Thoracic aorta (tissue), 2 donors: ENCODE results near the gene PTPRN2. TPM values are rescaled to one million over a fixed set of nuclear protein-coding genes. Genes with fewer than 3 reads are reported as not detected.

Experiments
- ATAC-seq: fragments of 150-250 bp; one replicate; pipeline ENCODE4 v1.8.0; 2017; ENCODE audit warnings: low read depth; ENCODE audit not compliant: insufficient number of reproducible peaks, low FRiP score
- DNase-seq: peaks from one replicate; pipeline ENCODE4 v3.0.0-alpha.2; 2020; ENCODE audit warnings: low spot score
- H3K27ac ChIP-seq, 2 donors: fragments of 200-600 bp; sonication (generic); 1 replicate in 1 of 2; 2 replicates in 1 of 2; pipeline ENCODE4 v1.5.1; 2016; ENCODE audit warnings: mild to moderate bottlenecking in 2 of 2, moderate library complexity in 2 of 2
- H3K27me3 ChIP-seq: fragments of 200-600 bp; sonication (generic); replicated peaks from 2 replicates; pipeline ENCODE4 v1.6.0; 2016; ENCODE audit warnings: mild to moderate bottlenecking; ENCODE audit not compliant: insufficient read depth
- H3K36me3 ChIP-seq: fragments of 200-600 bp; sonication (generic); one replicate; pipeline ENCODE4 v1.5.1; 2016
- H3K4me1 ChIP-seq, 2 donors: fragments of 200-600 bp; sonication (generic); 1 replicate in 1 of 2; 2 replicates in 1 of 2; pipeline versions ENCODE4 v1.5.1 to v1.6.0; 2016; ENCODE audit warnings: low read depth in 2 of 2, mild to moderate bottlenecking in 1 of 2; ENCODE audit not compliant: control insufficient read depth in 1 of 2
- H3K4me3 ChIP-seq: fragments of 200-600 bp; sonication (generic); 2 replicates; pipeline ENCODE4 v1.5.1; 2016; ENCODE audit warnings: mild to moderate bottlenecking
- H3K9me3 ChIP-seq: fragments of 200-600 bp; sonication (generic); 2 replicates; pipeline ENCODE4 v1.5.1; 2016
- total RNA-seq, 2 donors: library from RNA; depleted of rRNA; stranded (reverse); fragments of >200 nt; gene quantifications; one replicate each; pipeline versions ENCODE4 v1.1.0 to v1.2.3, GENCODE V29; 2016
- TF ChIP-seq, protein P1 (sequence below): fragments of 200-600 bp; sonication (generic); IDR thresholded peaks from one replicate; pipeline ENCODE4 v1.5.1; 2019; ENCODE audit warnings: antibody characterized with exemption

The PTPRN2 gene
- total RNA-seq, 2 donors from 2014 or later, result 2.2 to 3.1 TPM

DNA sequence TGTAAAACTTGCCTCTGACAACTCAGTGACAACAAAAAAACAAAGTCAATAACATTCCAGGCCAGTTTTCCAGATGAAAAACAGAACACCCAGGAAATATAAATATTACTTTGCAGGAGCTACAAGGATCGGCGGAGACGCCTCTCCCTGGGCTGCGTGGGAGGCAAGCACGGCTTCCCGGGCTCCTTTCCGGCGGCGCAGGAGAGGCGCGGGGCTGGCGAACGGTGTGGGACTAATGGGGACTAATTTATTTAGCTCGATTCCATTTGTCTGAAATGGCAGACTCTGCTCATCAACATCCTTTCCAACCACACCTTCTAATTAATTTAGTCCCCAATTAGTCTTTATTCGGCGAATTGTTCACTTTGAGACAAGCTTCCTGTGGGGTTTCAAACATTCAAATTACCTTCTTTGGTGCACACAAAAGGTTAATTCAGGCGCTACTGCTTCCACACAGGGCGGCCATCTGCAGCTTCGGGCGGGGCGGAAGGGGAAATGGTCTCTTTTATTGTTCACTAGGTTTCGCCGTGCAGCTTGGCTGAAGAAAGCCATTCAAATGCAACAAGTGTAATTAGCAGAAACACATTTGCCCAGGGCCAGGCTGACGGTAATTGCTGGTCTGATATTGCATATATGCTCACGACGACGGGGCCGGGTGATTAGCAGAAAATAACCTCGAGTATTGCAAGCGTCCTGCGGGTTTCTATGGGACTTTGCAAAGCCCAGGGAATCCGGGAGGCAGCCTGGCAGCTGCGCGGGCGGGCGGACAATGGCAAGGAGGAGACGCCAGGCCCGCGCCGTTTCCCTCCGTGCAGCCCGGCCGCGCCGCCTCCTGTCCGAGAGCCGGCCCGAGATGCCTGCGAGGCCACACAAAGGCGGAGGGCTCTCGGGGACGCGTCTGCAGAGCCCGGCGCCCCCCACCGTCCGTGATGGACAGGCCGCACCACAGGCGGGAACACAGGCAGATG is 270.1 kb downstream of the PTPRN2 start:
- no peak overlapping the region for H3K27ac ChIP-seq
- ATAC-seq (no peak), DNase-seq (no peak)
- H3K4me3 ChIP-seq, result no peak overlapping the region
- TF ChIP-seq, protein P1, sequence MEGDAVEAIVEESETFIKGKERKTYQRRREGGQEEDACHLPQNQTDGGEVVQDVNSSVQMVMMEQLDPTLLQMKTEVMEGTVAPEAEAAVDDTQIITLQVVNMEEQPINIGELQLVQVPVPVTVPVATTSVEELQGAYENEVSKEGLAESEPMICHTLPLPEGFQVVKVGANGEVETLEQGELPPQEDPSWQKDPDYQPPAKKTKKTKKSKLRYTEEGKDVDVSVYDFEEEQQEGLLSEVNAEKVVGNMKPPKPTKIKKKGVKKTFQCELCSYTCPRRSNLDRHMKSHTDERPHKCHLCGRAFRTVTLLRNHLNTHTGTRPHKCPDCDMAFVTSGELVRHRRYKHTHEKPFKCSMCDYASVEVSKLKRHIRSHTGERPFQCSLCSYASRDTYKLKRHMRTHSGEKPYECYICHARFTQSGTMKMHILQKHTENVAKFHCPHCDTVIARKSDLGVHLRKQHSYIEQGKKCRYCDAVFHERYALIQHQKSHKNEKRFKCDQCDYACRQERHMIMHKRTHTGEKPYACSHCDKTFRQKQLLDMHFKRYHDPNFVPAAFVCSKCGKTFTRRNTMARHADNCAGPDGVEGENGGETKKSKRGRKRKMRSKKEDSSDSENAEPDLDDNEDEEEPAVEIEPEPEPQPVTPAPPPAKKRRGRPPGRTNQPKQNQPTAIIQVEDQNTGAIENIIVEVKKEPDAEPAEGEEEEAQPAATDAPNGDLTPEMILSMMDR, result no peak
- H3K36me3 ChIP-seq, result no peaks in the 10 kb centered on the region
- H3K9me3 ChIP-seq, result no peaks in the 10 kb centered on the region
- no peaks in the 10 kb centered on the region for H3K27me3 ChIP-seq
- no peaks in the 10 kb centered on the region for H3K4me1 ChIP-seq

DNA sequence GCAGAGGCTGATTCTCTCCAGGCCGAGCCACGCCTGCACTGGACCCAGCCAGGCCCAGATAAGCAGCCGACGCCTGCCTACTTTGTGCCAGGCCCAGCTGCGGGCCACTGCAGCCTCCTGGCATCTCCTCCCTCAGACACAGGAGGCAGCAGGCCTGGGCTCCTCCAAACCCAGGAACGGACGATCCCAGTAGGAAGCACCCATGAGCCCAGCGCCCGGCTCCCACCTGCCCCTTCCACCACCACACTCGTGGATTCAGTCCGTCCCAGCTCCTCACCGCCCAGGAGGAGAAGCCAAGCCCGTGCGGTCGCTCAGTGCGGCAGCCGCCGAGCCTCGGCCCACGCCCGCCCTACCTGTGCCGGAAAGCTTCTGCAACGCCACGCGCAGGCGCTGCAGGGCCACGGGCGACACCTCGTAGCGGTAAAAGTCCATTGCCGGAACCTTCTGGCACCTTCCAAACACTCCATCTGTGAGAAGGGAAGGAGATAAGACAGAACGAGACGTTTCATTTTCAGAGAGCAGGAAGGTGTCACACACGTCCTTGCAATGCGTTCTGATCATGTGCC is 271.1 kb downstream of the PTPRN2 start:
- Histone ChIP-seq H3K36me3 (no peaks in the 10 kb centered on the region), H3K9me3 (no peaks in the 10 kb centered on the region), H3K27me3 (no peaks in the 10 kb centered on the region), H3K4me1 (no peaks in the 10 kb centered on the region), H3K4me3 (no peak overlapping the region), H3K27ac (no peak overlapping the region)
- DNase-seq (no peak), ATAC-seq (no peak)
- TF ChIP-seq, protein P1, result no peak

DNA sequence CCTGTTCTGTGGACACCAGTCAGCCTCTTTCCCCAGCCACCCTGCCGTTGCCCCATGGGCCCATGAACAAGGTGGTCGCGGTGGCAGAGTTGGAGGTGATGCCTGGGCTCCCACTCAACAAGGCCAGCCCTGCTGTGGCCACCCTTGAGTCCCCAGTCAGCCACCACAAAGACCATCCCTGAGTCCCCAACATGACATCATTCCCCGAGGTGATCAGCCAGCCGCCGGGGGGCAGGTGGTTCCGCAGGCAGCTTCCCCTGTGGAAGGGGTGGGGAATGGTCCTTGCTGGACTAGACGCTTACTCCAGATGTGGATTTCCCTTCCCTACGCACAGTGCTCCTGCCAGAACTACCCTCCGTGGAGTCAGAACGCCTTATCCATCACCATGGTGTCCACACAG is 271.7 kb downstream of the PTPRN2 start:
- no peak for ATAC-seq
- Histone ChIP-seq H3K4me1 (no peaks in the 10 kb centered on the region), H3K27ac (no peak overlapping the region), H3K36me3 (no peaks in the 10 kb centered on the region), H3K4me3 (no peak overlapping the region), H3K27me3 (no peaks in the 10 kb centered on the region), H3K9me3 (no peaks in the 10 kb centered on the region)
- no peak for DNase-seq
- TF ChIP-seq, protein P1, result no peak

DNA sequence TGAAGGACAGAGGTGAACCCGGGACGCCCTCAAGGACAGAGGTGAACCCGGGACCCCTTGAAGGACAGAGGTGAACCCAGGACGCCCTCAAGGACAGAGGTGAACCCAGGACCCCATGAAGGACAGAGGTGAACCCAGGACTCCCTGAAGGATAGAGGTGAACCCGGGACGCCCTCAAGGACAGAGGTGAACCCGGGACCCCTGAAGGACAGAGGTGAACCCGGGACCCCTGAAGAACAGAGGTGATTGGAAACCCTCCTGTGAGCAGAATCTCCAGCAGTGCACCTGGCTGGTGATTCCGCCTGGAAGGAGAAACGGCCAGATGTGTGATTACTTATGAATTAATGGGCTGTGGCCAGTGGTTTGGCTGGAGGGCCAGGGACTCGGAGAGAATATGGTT is 272.3 kb downstream of the PTPRN2 start:
- no peaks in the 10 kb centered on the region for H3K27me3 ChIP-seq
- H3K4me3 ChIP-seq, result no peak overlapping the region
- H3K9me3 ChIP-seq, result no peaks in the 10 kb centered on the region
- ATAC-seq (no peak), DNase-seq (no peak)
- TF ChIP-seq, protein P1, result no peak
- H3K4me1 ChIP-seq, result no peaks in the 10 kb centered on the region
- no peaks in the 10 kb centered on the region for H3K36me3 ChIP-seq
- H3K27ac ChIP-seq, result no peak overlapping the region

DNA sequence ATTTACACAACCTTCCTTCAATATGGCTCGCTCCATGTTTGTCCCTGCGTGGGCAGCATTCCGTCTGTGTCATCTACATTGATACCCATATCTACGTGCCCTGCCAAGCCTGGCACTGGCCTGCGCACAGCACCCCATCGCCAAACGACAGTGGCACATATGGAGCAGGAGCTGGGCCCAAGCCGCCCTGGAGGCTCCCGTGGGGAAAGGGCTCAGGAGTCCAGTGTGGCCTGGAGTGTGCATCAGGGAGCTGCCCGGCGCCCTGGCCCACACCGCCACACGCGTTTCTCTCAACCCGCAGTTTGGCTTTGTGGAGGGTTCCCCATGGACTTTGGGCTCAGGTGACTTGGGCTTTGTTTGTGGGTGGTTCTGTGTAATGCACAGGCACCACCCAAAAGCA is 273.2 kb downstream of the PTPRN2 start:
- H3K4me1 ChIP-seq, result no peaks in the 10 kb centered on the region
- TF ChIP-seq, protein P1, result no peak
- no peaks in the 10 kb centered on the region for H3K9me3 ChIP-seq
- no peak overlapping the region for H3K27ac ChIP-seq
- H3K27me3 ChIP-seq, result no peaks in the 10 kb centered on the region
- DNase-seq, result no peak
- H3K36me3 ChIP-seq, result no peaks in the 10 kb centered on the region
- H3K4me3 ChIP-seq, result no peak overlapping the region
- ATAC-seq, result no peak
